ENCODE data around the gene SPDL1.
A peak's percentile ranks its signal among the peaks of the same experiment; 100 is the strongest.
"Not testable (repeated sequence)": the region's sequence is repeated elsewhere in the genome, so short reads cannot be mapped to it uniquely, and the experiment has no call there.

SPDL1 gene

GRCh38 chr5:169571355-169571754 lies 12.2 kb upstream of the SPDL1 start:
- DNase-seq (ENCODE audit: low read depth in 2 of 2) = no peak

GRCh38 chr5:169574134-169574646 lies 9.4 kb upstream of the SPDL1 start:
- DNase-seq (ENCODE audit: low read depth in 2 of 2) = no peak

- DNase-seq (ENCODE audit: low read depth in 2 of 2) = no peak
Measured at GRCh38 chr5:169576181-169576598, 7.4 kb upstream of the SPDL1 start.

- no peak for DNase-seq (ENCODE audit: low read depth in 2 of 2)
Measured at GRCh38 chr5:169577951-169578350, 5.6 kb upstream of the SPDL1 start.

GRCh38 chr5:169580964-169581363 lies 2.6 kb upstream of the SPDL1 start:
- no peak for DNase-seq (ENCODE audit: low read depth in 2 of 2)

- DNase-seq (ENCODE audit: low read depth in 2 of 2) = peak; percentile 14 to 68
Measured at GRCh38 chr5:169581580-169582227, 1.9 kb upstream of the SPDL1 start.

- DNase-seq (ENCODE audit: low read depth in 2 of 2) = no peak
Measured at GRCh38 chr5:169583101-169583423, 511 bp upstream of the SPDL1 start.

- no peak for DNase-seq (ENCODE audit: low read depth in 2 of 2)
Measured at GRCh38 chr5:169584998-169585451, 1.5 kb downstream of the SPDL1 start.

GRCh38 chr5:169590602-169591001 lies 7.0 kb downstream of the SPDL1 start:
- no peak for DNase-seq (ENCODE audit: low read depth in 2 of 2)

GRCh38 chr5:169591636-169592035 lies 8.1 kb downstream of the SPDL1 start:
- no peak for DNase-seq (ENCODE audit: low read depth in 2 of 2)

- no peak for DNase-seq (ENCODE audit: low read depth in 2 of 2)
Measured at GRCh38 chr5:169592937-169593650, 9.5 kb downstream of the SPDL1 start.

- DNase-seq (ENCODE audit: low read depth in 2 of 2) = no peak
Measured at GRCh38 chr5:169595172-169595820, 11.7 kb downstream of the SPDL1 start.

GRCh38 chr5:169599451-169599850 lies 15.9 kb downstream of the SPDL1 start:
- DNase-seq (ENCODE audit: low read depth in 2 of 2) = no peak

GRCh38 chr5:169602535-169602934 lies 19.0 kb downstream of the SPDL1 start:
- no peak for DNase-seq (ENCODE audit: low read depth in 2 of 2)

- no peak for DNase-seq (ENCODE audit: low read depth in 2 of 2)
Measured at GRCh38 chr5:169606279-169606678, 22.7 kb downstream of the SPDL1 start.

GRCh38 chr5:169607882-169608281 lies 24.3 kb downstream of the SPDL1 start:
- no peak for DNase-seq (ENCODE audit: low read depth in 2 of 2)

- DNase-seq (ENCODE audit: low read depth in 2 of 2) = no peak
Measured at GRCh38 chr5:169609716-169610115, 26.1 kb downstream of the SPDL1 start.

GRCh38 chr5:169610606-169611005 lies 27.0 kb downstream of the SPDL1 start:
- no peak for DNase-seq (ENCODE audit: low read depth in 2 of 2)

GRCh38 chr5:169615561-169615960 lies 32.0 kb downstream of the SPDL1 start:
- DNase-seq (ENCODE audit: low read depth in 2 of 2) = no peak

GRCh38 chr5:169624307-169624706 lies 40.7 kb downstream of the SPDL1 start:
- DNase-seq (ENCODE audit: low read depth in 2 of 2) = not testable (repeated sequence)

- DNase-seq (ENCODE audit: low read depth in 2 of 2) = no peak
Measured at GRCh38 chr5:169626779-169627178, 43.2 kb downstream of the SPDL1 start.

- DNase-seq (ENCODE audit: low read depth in 2 of 2) = no peak
Measured at GRCh38 chr5:169627551-169627950, 44.0 kb downstream of the SPDL1 start.

- no peak for DNase-seq (ENCODE audit: low read depth in 2 of 2)
Measured at GRCh38 chr5:169628892-169629291, 45.3 kb downstream of the SPDL1 start.
